CMK (cell line): Measurements from ENCODE around the gene TDO2.

Experiments used
- DNase-seq: peaks from one replicate; pipeline ENCODE4 v3.0.0-alpha.2; 2010; ENCODE audit warnings: low read depth

TDO2 gene

DNA sequence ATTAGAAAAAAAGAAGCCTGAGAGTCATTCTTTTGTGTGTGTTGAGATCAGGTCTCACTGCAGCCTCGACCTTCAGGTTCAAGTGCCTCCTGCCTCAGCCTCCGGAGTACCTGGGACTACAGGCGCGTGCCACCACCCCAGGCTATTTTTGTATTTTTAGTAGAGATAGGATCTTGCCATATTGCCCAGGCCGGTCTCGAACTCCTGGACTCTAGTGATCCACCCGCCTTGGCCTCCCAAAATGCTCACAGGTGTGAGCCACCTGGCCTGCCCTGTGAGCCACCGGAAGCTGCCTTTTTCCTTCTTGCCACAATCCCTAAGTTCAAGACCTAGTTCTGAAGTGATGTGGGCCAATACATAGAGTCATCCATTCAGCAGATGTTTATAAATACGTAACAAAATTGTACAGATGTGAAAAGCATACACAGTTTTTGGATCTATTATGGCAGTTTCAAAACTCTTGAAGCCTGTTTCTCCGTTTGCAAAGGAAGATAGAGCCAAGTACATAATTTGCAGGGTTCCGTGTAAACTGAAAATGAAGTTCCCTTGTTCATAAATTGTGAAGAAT, 50.7 kb downstream of the TDO2 start:
- no peak for DNase-seq

GRCh38 chr4:155954939-155955338, 51.4 kb downstream of the TDO2 start:
- no peak for DNase-seq

GRCh38 chr4:155956461-155956860, 53.0 kb downstream of the TDO2 start:
- no peak for DNase-seq

GRCh38 chr4:155959417-155959816, 55.9 kb downstream of the TDO2 start:
- no peak for DNase-seq

DNA sequence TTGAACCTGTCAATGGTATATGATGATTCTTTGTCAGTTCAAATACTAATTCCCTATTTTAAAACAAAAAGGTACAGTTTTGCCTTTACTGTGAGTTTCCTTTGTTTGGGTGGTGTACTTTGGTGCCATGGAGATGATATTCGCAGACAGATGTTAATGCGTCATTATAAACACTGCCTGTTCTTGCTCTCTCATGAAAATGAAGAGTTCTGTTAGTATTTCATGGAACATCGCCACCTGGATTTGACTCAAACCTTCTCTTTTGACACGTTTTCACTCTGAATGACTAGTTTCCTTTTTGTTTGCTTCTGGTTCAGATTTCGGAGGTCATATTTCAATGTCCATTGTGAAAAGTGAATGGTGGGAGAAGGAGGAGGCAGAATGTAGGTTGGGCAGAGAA, 57.0 kb downstream of the TDO2 start:
- DNase-seq: no peak

DNA sequence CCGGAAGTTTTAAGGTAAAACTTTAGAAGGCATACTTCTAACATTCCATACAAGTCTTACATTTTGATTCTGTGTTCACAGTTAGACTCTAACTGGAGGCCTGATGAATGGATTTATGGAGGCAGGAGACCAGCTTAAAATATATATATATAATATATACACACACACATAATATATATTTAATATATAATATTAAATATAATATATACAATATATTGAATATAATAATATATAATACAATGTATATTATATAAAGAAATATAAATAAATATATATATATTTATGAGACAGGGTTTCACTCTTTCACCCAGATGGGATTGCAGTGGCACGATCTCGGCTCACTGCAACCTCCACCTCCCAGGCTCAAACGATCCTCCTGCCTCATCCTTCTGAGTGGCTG, 58.1 kb downstream of the TDO2 start:
- DNase-seq: no peak

- no peak for DNase-seq
Measured at GRCh38 chr4:155962767-155963166, 59.3 kb downstream of the TDO2 start.

- no peak for DNase-seq
Measured at GRCh38 chr4:155964016-155964891, 60.8 kb downstream of the TDO2 start.

DNA sequence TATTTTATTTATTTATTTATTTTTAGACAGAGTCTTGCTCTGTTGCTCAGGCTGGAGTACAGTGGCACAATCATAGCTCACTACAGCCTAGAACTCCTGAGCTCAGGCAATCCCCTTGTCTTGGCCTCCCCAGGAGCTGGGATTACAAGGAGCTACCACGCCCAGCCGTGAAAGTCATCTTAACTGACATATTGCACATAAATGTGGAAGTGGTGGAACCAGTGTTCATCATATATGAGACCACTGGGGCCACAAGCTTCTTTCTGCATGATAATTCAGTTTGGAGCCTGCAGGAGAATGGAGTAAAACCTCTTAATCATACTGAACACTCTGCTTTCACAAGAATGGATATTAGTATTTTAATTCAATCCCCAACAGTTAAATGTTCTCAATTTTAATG, 62.7 kb downstream of the TDO2 start:
- no peak for DNase-seq

DNA sequence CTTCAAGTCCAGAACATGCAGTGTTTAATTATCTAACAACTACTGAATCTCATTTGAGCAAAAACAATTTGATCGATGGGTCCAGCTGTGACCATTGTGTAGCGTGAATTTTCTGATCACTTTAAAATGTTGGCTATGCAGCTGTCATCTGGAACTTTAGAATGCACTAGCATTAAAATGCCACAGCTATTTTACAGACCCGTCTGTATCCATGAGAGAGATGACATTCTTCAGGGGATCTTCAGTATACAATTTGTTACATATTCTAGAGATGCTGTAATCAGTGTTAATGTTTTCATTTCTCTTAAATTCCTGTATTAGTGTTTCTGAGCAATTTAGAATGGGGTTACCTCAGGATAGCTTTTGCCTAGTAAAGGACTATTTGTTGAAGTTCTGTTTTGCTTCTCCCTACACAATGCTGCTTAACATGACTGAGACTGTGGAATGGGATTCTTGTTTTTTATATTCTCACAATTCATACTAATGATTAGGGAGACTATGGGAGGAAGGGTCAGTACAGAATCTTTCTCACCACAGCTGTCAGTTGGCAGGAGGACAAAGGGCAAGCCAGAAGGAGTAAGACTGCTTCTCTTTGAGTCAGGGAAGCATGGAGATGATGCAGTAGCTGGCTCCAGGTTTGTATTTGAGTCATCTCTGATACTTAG, 63.4 kb downstream of the TDO2 start:
- DNase-seq: no peak
